Thyroid gland (tissue), 4 donors: ENCODE data around the gene GRB2. TPM values are rescaled to one million over a fixed set of nuclear protein-coding genes. Genes with fewer than 3 reads are reported as not detected.
"Not testable (repeated sequence)": the region's sequence is repeated elsewhere in the genome, so short reads cannot be mapped to it uniquely, and the experiment has no call there.

Source experiments
- DNase-seq, 2 donors: peaks; one replicate each; pipeline ENCODE4 v3.0.0-alpha.2; 2019
- H3K27ac ChIP-seq, 3 donors: fragments of 200-600 bp; sonication (generic); 1 replicate in 2 of 3; 2 replicates in 1 of 3; pipeline ENCODE4 v1.5.1; 2016 to 2019; ENCODE audit warnings: mild to moderate bottlenecking in 1 of 3, moderate library complexity in 1 of 3
- H3K27me3 ChIP-seq: fragments of 200-600 bp; sonication (generic); one replicate; pipeline ENCODE4 v1.5.1; 2019
- H3K36me3 ChIP-seq, 2 donors: fragments of 200-600 bp; sonication (generic); one replicate each; pipeline ENCODE4 v1.5.1; 2016 to 2019
- H3K4me1 ChIP-seq, 2 donors: fragments of 200-600 bp; sonication (generic); one replicate each; pipeline ENCODE4 v1.5.1; 2017 to 2019
- H3K4me3 ChIP-seq, 3 donors: fragments of 200-600 bp; sonication (generic); replicated peaks in 1 of 3; 1 replicate in 2 of 3; 2 replicates in 1 of 3; pipeline ENCODE4 v1.5.1; 2016; ENCODE audit warnings: mild to moderate bottlenecking in 1 of 3
- H3K9me3 ChIP-seq: fragments of 200-600 bp; sonication (generic); one replicate; pipeline ENCODE4 v1.5.1; 2017
- POLR2A ChIP-seq, 2 donors: fragments of 450-650 bp; IDR thresholded peaks; one replicate each; pipeline ENCODE4 v1.6.1; 2017; ENCODE audit warnings: antibody characterized with exemption in 2 of 2, mild to moderate bottlenecking in 2 of 2, moderate library complexity in 1 of 2
- WGBS, 2 donors: methylation state at CpG; one replicate each; pipeline ENCODE4 v1.1.5; 2017; 5-methylcytosine and 5-hydroxymethylcytosine counted together
- intact Hi-C: fragments of 100-400 bp; cut with DNase I; formaldehyde crosslinking; loops from one replicate; pipeline ENCODE4 v1.15.1; 2023
- total RNA-seq, 4 donors: library from RNA; depleted of rRNA; stranded (reverse); fragments of >200 nt; gene quantifications; one replicate each; pipeline ENCODE4 v1.2.3, GENCODE V29; 2016
- TF ChIP-seq, protein P1 (sequence below), 6 experiments: fragments of 200-600 bp in 3 of 6; fragments of 450-650 bp in 3 of 6; sonication (generic) in 3 of 6; IDR thresholded peaks; one replicate each; pipeline ENCODE4 v1.5.1; 2016 to 2019; ENCODE audit warnings: antibody characterized with exemption in 6 of 6, mild to moderate bottlenecking in 2 of 6, inconsistent platforms in 1 of 6, moderate library complexity in 1 of 6

GRB2 gene
- total RNA-seq, 4 donors from 2014 or later: 65.8 to 101 (median 97.3) TPM

DNA sequence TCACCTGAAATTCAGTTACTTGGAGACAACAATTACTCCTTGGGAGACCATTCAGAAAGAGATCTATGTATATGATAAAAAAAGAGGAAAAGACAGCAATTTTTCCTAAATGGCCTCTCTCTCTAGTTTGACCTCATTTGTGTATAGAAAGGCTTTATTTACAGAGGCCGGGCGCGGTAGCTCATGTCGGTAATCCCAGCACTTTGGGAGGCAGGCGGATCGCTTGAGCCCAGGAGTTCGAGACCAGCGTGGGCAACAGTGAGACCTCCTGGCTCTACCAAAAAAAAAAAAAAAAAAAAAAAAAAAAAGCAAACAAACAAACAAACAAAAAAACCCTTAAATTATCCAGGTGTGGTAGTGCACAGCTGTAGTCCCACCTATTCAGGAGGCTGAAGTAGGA is 20.7 kb downstream of the GRB2 start:
- TF ChIP-seq POLR2A (IDR thresholded peaks at IDR 0.05): no peak
- TF ChIP-seq, protein P1, sequence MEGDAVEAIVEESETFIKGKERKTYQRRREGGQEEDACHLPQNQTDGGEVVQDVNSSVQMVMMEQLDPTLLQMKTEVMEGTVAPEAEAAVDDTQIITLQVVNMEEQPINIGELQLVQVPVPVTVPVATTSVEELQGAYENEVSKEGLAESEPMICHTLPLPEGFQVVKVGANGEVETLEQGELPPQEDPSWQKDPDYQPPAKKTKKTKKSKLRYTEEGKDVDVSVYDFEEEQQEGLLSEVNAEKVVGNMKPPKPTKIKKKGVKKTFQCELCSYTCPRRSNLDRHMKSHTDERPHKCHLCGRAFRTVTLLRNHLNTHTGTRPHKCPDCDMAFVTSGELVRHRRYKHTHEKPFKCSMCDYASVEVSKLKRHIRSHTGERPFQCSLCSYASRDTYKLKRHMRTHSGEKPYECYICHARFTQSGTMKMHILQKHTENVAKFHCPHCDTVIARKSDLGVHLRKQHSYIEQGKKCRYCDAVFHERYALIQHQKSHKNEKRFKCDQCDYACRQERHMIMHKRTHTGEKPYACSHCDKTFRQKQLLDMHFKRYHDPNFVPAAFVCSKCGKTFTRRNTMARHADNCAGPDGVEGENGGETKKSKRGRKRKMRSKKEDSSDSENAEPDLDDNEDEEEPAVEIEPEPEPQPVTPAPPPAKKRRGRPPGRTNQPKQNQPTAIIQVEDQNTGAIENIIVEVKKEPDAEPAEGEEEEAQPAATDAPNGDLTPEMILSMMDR (IDR thresholded peaks at IDR 0.05): no peak
- no peak for DNase-seq
- WGBS, 2 donors: 93 to 99% methylated on average over 7 to 8 of the region's 8 CpGs
- Histone ChIP-seq H3K27me3 (no peaks in the 10 kb centered on the region), H3K4me3 (no peak overlapping the region), H3K27ac (no peak overlapping the region), H3K36me3 (no peaks in the 10 kb centered on the region), H3K9me3 (no peaks in the 10 kb centered on the region), H3K4me1 (no peaks in the 10 kb centered on the region)
- intact Hi-C loops: no loop called here

DNA sequence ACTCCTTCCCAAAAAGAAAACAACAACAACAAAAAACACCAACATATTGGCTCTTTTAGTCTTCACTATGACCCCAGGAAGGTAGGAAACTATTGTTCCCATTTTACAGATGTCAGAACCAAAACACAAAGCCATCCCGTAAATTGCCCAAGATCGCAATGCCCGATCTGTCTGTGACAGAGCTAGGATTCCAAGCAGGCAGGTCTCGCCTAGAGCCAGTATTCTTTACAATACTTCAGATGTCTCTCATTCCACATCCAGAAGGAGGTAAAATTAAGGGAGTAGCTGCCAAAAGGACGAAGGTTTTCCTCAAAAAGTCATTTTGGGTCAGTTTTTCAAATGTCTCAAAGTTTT is 21.7 kb downstream of the GRB2 start:
- intact Hi-C loops: no loop called here
- Histone ChIP-seq H3K27ac (no peak overlapping the region), H3K9me3 (no peaks in the 10 kb centered on the region), H3K36me3 (no peaks in the 10 kb centered on the region), H3K4me3 (no peak overlapping the region), H3K4me1 (no peaks in the 10 kb centered on the region), H3K27me3 (no peaks in the 10 kb centered on the region)
- 73 to 77% methylated on average over 5 of the region's 5 CpGs for WGBS, 2 donors
- no peak for DNase-seq
- TF ChIP-seq POLR2A (IDR thresholded peaks at IDR 0.05): no peak
- TF ChIP-seq, protein P1 (IDR thresholded peaks at IDR 0.05): no peak

DNA sequence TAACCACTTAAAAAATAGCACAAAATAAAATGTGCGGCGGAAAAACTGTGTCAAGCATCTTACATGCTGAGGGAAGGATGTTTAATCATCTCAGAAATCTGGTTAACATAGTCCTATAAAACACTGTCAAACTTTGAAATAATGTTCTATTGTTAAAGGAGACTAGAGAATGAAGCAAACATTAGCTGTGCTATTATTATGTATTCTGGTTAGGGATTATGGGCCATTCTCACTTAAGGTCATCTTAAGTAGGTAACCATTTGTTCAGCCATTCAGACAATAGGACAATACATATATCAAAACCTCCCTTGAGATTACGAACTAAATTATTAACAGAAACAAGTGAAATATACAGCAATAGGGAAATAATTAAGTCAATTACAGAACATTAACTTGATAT is 24.7 kb downstream of the GRB2 start:
- no peak overlapping the region for H3K27ac ChIP-seq
- H3K4me3 ChIP-seq: no peak overlapping the region
- TF ChIP-seq, protein P1 (IDR thresholded peaks at IDR 0.05): no peak
- TF ChIP-seq POLR2A (IDR thresholded peaks at IDR 0.05): no peak
- H3K9me3 ChIP-seq: no peaks in the 10 kb centered on the region
- intact Hi-C loops: no loop called here
- no peaks in the 10 kb centered on the region for H3K36me3 ChIP-seq
- H3K4me1 ChIP-seq: no peaks in the 10 kb centered on the region
- 90 to 94% methylated on average over 3 of the region's 3 CpGs for WGBS, 2 donors
- H3K27me3 ChIP-seq: no peaks in the 10 kb centered on the region
- DNase-seq: no peak

DNA sequence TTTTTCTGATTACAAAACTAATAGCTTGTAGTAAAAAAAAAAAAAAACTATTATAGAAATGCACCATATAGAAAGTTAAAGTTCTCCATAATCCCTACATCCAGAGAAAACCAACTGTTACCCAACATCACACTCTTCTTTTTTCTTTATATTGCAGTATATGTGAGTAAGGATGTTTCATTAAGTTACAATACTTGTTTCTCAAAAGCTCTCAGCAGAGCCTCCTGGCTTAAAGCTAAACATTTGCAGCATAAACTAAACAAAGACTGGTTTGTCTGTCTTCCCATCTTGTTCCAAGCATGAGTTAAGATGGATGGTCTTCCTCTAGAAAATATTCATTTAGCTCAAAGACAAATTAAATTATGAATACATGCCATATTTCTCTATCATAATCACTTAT is 25.2 kb downstream of the GRB2 start:
- Histone ChIP-seq H3K4me3 (no peak overlapping the region), H3K27ac (no peak overlapping the region), H3K36me3 (no peaks in the 10 kb centered on the region), H3K27me3 (no peaks in the 10 kb centered on the region), H3K9me3 (no peaks in the 10 kb centered on the region), H3K4me1 (no peaks in the 10 kb centered on the region)
- no peak for DNase-seq
- TF ChIP-seq POLR2A (IDR thresholded peaks at IDR 0.05): no peak
- TF ChIP-seq, protein P1 (IDR thresholded peaks at IDR 0.05): no peak
- intact Hi-C loops: no loop called here

DNA sequence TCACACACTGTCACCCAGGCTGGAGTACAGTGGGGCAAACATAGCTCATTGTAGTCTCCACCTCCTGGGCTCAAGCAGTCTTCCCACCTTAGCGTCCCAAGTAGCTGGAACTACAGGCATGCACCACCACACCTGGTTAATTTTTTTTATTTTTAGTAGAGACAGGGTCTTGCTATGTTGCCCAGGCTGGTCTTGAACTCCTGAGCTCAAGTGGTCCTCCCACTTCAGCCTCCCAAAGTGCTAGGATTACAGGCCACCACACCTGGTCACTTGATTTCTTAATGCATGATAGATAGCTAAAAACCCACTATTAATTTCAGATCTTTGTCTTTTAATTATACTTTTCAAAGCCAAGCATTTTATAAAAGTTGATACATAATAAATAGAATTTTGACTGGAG is 26.1 kb downstream of the GRB2 start:
- DNase-seq, H3K27me3 ChIP-seq, H3K27ac ChIP-seq, H3K36me3 ChIP-seq, H3K4me3 ChIP-seq, intact Hi-C loops, H3K4me1 ChIP-seq, H3K9me3 ChIP-seq: not testable (repeated sequence)
- 86 to 97% methylated on average over 1 of the region's 1 CpG for WGBS, 2 donors

DNA sequence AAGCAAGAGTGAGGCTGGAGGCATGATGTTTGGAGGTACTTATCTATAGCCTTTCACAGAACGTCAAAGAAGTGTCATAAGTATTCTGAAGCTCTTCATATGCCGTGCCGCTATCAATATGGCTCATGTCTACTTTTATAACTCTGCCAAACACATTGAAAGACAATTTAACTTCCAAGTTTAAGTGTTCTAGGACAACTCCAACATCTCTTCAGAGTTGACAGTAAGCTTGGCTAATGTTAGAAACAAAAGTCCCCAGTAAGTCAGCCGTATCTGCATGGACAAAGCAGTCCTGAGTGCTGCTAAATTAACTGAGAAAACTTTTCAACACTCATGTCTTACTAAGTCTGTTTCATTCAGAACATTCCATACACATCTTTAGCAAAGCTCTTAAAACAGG is 32.2 kb downstream of the GRB2 start:
- Histone ChIP-seq H3K27ac (no peak overlapping the region), H3K27me3 (no peaks in the 10 kb centered on the region), H3K4me3 (no peak overlapping the region), H3K9me3 (no peaks in the 10 kb centered on the region), H3K36me3 (no peaks in the 10 kb centered on the region), H3K4me1 (peaks cover 5 to 13% of the 10 kb centered on the region in 2 donors)
- TF ChIP-seq, protein P1 (IDR thresholded peaks at IDR 0.05): no peak
- no peak for TF ChIP-seq POLR2A (IDR thresholded peaks at IDR 0.05)
- no peak for DNase-seq
- WGBS, 2 donors: 70 to 73% methylated on average over 4 of the region's 4 CpGs
- intact Hi-C loops: no loop called here
